ENCODE measurements around the gene LUC7L2. TPM values are rescaled to one million over a fixed set of nuclear protein-coding genes. Genes with fewer than 3 reads are reported as not detected.
"Not testable (repeated sequence)": the region's sequence is repeated elsewhere in the genome, so short reads cannot be mapped to it uniquely, and the experiment has no call there.

The LUC7L2 gene
- total RNA-seq, 1 experiment from 2014 or later, result 81.2 TPM

- H3K79me2 ChIP-seq (ENCODE audit: insufficient read depth, low read length), result no peaks in the 10 kb centered on the region
- no peak overlapping the region for H2BK12ac ChIP-seq (ENCODE audit: insufficient read length, low read depth, low read length)
- no peak overlapping the region for H2AK5ac ChIP-seq (ENCODE audit: insufficient read length, low read length)
- no peak overlapping the region for H4K91ac ChIP-seq (ENCODE audit: insufficient read length, low read depth, low read length)
- no peak overlapping the region for H3K4ac ChIP-seq (ENCODE audit: low read depth, low read length)
- H3K9ac ChIP-seq (ENCODE audit: extremely low read depth, insufficient read length, low read length), result no peak overlapping the region
- Mint-ChIP-seq H3K4me3 (no peak overlapping the region), H3K27me3 (ENCODE audit: low read depth) (no peaks in the 10 kb centered on the region), H3K9me3 (no peaks in the 10 kb centered on the region), H3K36me3 (ENCODE audit: insufficient read depth in 1 of 3, low read depth in 3 of 3) (peaks cover 2 to 15% (median 8%) of the 10 kb centered on the region in 3 experiments; a peak in 5 of 7 replicates), H3K27ac (no peak overlapping the region; a peak in 1 of 7 replicates), H3K4me1 (peaks cover 38 to 41% of the 10 kb centered on the region in 2 experiments)
- no peaks in the 10 kb centered on the region for H3K79me1 ChIP-seq (ENCODE audit: insufficient read depth, low read depth, low read length, poor library complexity, severe bottlenecking)
- no peak overlapping the region for H2BK5ac ChIP-seq (ENCODE audit: insufficient read length, low read length)
- no peak overlapping the region for H2BK120ac ChIP-seq (ENCODE audit: low read depth, low read length, poor library complexity, severe bottlenecking)
- no peak overlapping the region for H3K4me2 ChIP-seq (ENCODE audit: insufficient read depth, insufficient read length, low read length)
- H2AFZ ChIP-seq (ENCODE audit: low read length), result no peak overlapping the region
- H3K18ac ChIP-seq (ENCODE audit: insufficient read length, low read depth, low read length), result no peak overlapping the region
- H3K14ac ChIP-seq (ENCODE audit: insufficient read depth, low read length), result no peak overlapping the region; the same call in 1 of the 2 replicates
- H3T11ph ChIP-seq (ENCODE audit: low read length), result no peak overlapping the region
- no peak overlapping the region for H2BK20ac ChIP-seq (ENCODE audit: low read depth, low read length, poor library complexity, severe bottlenecking)
- no peak overlapping the region for H3K27ac ChIP-seq (ENCODE audit: insufficient read length, low read depth, low read length)
- H4K5ac ChIP-seq (ENCODE audit: insufficient read length, low read depth, low read length), result no peak overlapping the region
- no peak overlapping the region for H2BK15ac ChIP-seq (ENCODE audit: low read depth, low read length)
- DNase-seq, result no peak
- H4K8ac ChIP-seq (replicated peaks; ENCODE audit: insufficient read length, low read depth, low read length), result no peak overlapping the region
- no peak overlapping the region for H3K56ac ChIP-seq (ENCODE audit: insufficient read length, low read depth, low read length)
- H3K23ac ChIP-seq (ENCODE audit: insufficient read length, low read depth, low read length), result no peak overlapping the region
- no peaks in the 10 kb centered on the region for H3K9me3 ChIP-seq (ENCODE audit: control insufficient read depth, low read depth, low read length)
- H3K4me1 ChIP-seq (ENCODE audit: insufficient read depth, low read length), result no peaks in the 10 kb centered on the region
- no peak for TF ChIP-seq CTCF (conservative IDR thresholded peaks at IDR 0.05)
- H4K20me1 ChIP-seq (ENCODE audit: control insufficient read depth, insufficient read depth, insufficient read length), result peaks cover 2% of the 10 kb centered on the region
- no CpG with 5 or more reads among the region's 15 CpGs for WGBS (ENCODE audit: extremely low coverage, insufficient read length, low lambda C conversion rate)
- H3K23me2 ChIP-seq (ENCODE audit: insufficient read length, low read depth, low read length, poor library complexity, severe bottlenecking), result no peaks in the 10 kb centered on the region
- H3K27me3 ChIP-seq (ENCODE audit: insufficient read depth, low read length), result no peaks in the 10 kb centered on the region
These were observed 97.7 kb downstream of the LUC7L2 start for GRCh38 chr7:139457153-139457946.

GRCh38 chr7:139463421-139463820, 103.7 kb downstream of the LUC7L2 start:
- not testable (repeated sequence) for H3K27me3 ChIP-seq (ENCODE audit: insufficient read depth, low read length); H2AK5ac ChIP-seq (ENCODE audit: insufficient read length, low read length); H3K18ac ChIP-seq (ENCODE audit: insufficient read length, low read depth, low read length); H3K9ac ChIP-seq (ENCODE audit: extremely low read depth, insufficient read length, low read length); H3K9me3 ChIP-seq (ENCODE audit: control insufficient read depth, low read depth, low read length); H3K4me2 ChIP-seq (ENCODE audit: insufficient read depth, insufficient read length, low read length); H3T11ph ChIP-seq (ENCODE audit: low read length); H3K4me3 Mint-ChIP-seq; DNase-seq; H3K4ac ChIP-seq (ENCODE audit: low read depth, low read length); H3K79me1 ChIP-seq (ENCODE audit: insufficient read depth, low read depth, low read length, poor library complexity, severe bottlenecking); H3K23me2 ChIP-seq (ENCODE audit: insufficient read length, low read depth, low read length, poor library complexity, severe bottlenecking); H3K56ac ChIP-seq (ENCODE audit: insufficient read length, low read depth, low read length); H3K4me1 ChIP-seq (ENCODE audit: insufficient read depth, low read length); H3K27me3 Mint-ChIP-seq (ENCODE audit: low read depth); H3K27ac Mint-ChIP-seq; H3K27ac ChIP-seq (ENCODE audit: insufficient read length, low read depth, low read length); H4K91ac ChIP-seq (ENCODE audit: insufficient read length, low read depth, low read length); H2BK15ac ChIP-seq (ENCODE audit: low read depth, low read length); H2AFZ ChIP-seq (ENCODE audit: low read length); H2BK20ac ChIP-seq (ENCODE audit: low read depth, low read length, poor library complexity, severe bottlenecking); H3K79me2 ChIP-seq (ENCODE audit: insufficient read depth, low read length); H2BK120ac ChIP-seq (ENCODE audit: low read depth, low read length, poor library complexity, severe bottlenecking); H2BK12ac ChIP-seq (ENCODE audit: insufficient read length, low read depth, low read length); H3K23ac ChIP-seq (ENCODE audit: insufficient read length, low read depth, low read length); H4K5ac ChIP-seq (ENCODE audit: insufficient read length, low read depth, low read length); H4K8ac ChIP-seq (replicated peaks; ENCODE audit: insufficient read length, low read depth, low read length); H2BK5ac ChIP-seq (ENCODE audit: insufficient read length, low read length); H3K14ac ChIP-seq (ENCODE audit: insufficient read depth, low read length); H4K20me1 ChIP-seq (ENCODE audit: control insufficient read depth, insufficient read depth, insufficient read length)
- Mint-ChIP-seq H3K4me1 (peaks cover 18 to 23% of the 10 kb centered on the region in 2 experiments), H3K36me3 (ENCODE audit: insufficient read depth in 1 of 3, low read depth in 3 of 3) (peaks cover 5 to 13% (median 6%) of the 10 kb centered on the region in 3 experiments; a peak in 6 of 7 replicates), H3K9me3 (peaks cover 4 to 11% of the 10 kb centered on the region in 2 experiments; a peak in 4 of 5 replicates)
- WGBS (ENCODE audit: extremely low coverage, insufficient read length, low lambda C conversion rate), result no CpG with 5 or more reads among the region's 12 CpGs
